Activated CD8-positive, alpha-beta memory T cell treated with anti-CD3 and anti-CD28 coated beads, Interleukin-2, amount 50 U/mL, for 1 hour (primary cell): ENCODE data around the gene SDK2.

ENCODE experiments used
- DNase-seq: peaks from one replicate; pipeline ENCODE4 v3.0.0-alpha.2; 2020; ENCODE audit errors: extremely low read depth

Gene SDK2

GRCh38 chr17:73390221-73390620 lies 254.0 kb downstream of the SDK2 start:
- no peak for DNase-seq

- no peak for DNase-seq
Observed at GRCh38 chr17:73389411-73389810, 254.8 kb downstream of the SDK2 start.

- DNase-seq, result no peak
Observed at GRCh38 chr17:73388578-73388905, 255.7 kb downstream of the SDK2 start.

- DNase-seq, result no peak
Observed at GRCh38 chr17:73387746-73388577, 256.3 kb downstream of the SDK2 start.

- no peak for DNase-seq
Observed at GRCh38 chr17:73386561-73386960, 257.7 kb downstream of the SDK2 start.

GRCh38 chr17:73384926-73385325 lies 259.3 kb downstream of the SDK2 start:
- DNase-seq, result no peak

- DNase-seq, result no peak
Observed at GRCh38 chr17:73380439-73381106, 263.7 kb downstream of the SDK2 start.

GRCh38 chr17:73379826-73380225 lies 264.4 kb downstream of the SDK2 start:
- DNase-seq, result no peak

GRCh38 chr17:73378974-73379470 lies 265.2 kb downstream of the SDK2 start:
- no peak for DNase-seq

GRCh38 chr17:73376636-73377035 lies 267.6 kb downstream of the SDK2 start:
- DNase-seq, result no peak

GRCh38 chr17:73376152-73376551 lies 268.1 kb downstream of the SDK2 start:
- no peak for DNase-seq

GRCh38 chr17:73371836-73372235 lies 272.4 kb downstream of the SDK2 start:
- no peak for DNase-seq

GRCh38 chr17:73371285-73371684 lies 273.0 kb downstream of the SDK2 start:
- DNase-seq, result no peak

- peak; percentile 40 for DNase-seq
Observed at GRCh38 chr17:73369817-73370490, 274.3 kb downstream of the SDK2 start.

- DNase-seq, result no peak
Observed at GRCh38 chr17:73369111-73369521, 275.1 kb downstream of the SDK2 start.

- no peak for DNase-seq
Observed at GRCh38 chr17:73368085-73368631, 276.1 kb downstream of the SDK2 start.

- DNase-seq, result no peak
Observed at GRCh38 chr17:73365906-73366623, 278.2 kb downstream of the SDK2 start.

- no peak for DNase-seq
Observed at GRCh38 chr17:73365301-73365874, 278.9 kb downstream of the SDK2 start.

- no peak for DNase-seq
Observed at GRCh38 chr17:73364155-73364522, 280.1 kb downstream of the SDK2 start.

- no peak for DNase-seq
Observed at GRCh38 chr17:73363442-73364154, 280.6 kb downstream of the SDK2 start.

- DNase-seq, result no peak
Observed at GRCh38 chr17:73362697-73363096, 281.5 kb downstream of the SDK2 start.
